MM.1S (cell line): ENCODE results near the gene GABRD.

Experiments
- DNase-seq: peaks from one replicate; pipeline ENCODE4 v3.0.0-alpha.2; 2015
- H2AFZ ChIP-seq: fragments of 300-600 bp; sonication (generic); 2 replicates; pipeline ENCODE4 v1.6.0; 2016; ENCODE audit warnings: antibody characterized with exemption, low read length
- H3F3A ChIP-seq: fragments of 300-600 bp; sonication (generic); 2 replicates; pipeline ENCODE4 v1.6.1; 2016; ENCODE audit warnings: mild to moderate bottlenecking, antibody characterized with exemption, low read length, moderate library complexity, mixed read lengths; ENCODE audit not compliant: insufficient read depth
- H3K27ac ChIP-seq: fragments of 300-600 bp; sonication (generic); 2 replicates; pipeline ENCODE4 v1.5.1; 2016; ENCODE audit warnings: mild to moderate bottlenecking, low read length
- H3K27me3 ChIP-seq: fragments of 300-600 bp; sonication (generic); replicated peaks from 2 replicates; pipeline ENCODE4 v1.6.0; 2016; ENCODE audit warnings: low read length; ENCODE audit not compliant: insufficient read depth
- H3K36me3 ChIP-seq: fragments of 300-600 bp; sonication (generic); replicated peaks from 2 replicates; pipeline ENCODE4 v1.6.1; 2016; ENCODE audit warnings: mild to moderate bottlenecking, low read length, mixed read lengths; ENCODE audit not compliant: insufficient read depth
- H3K4me1 ChIP-seq: fragments of 300-600 bp; sonication (generic); 2 replicates; pipeline ENCODE4 v1.6.1; 2016; ENCODE audit warnings: low read length, mixed read lengths
- H3K4me2 ChIP-seq: fragments of 300-600 bp; sonication (generic); 2 replicates; pipeline ENCODE4 v1.6.0; 2016; ENCODE audit warnings: low read depth, low read length
- H3K4me3 ChIP-seq: fragments of 300-600 bp; sonication (generic); 2 replicates; pipeline ENCODE4 v1.5.1; 2016; ENCODE audit warnings: low read length, mixed read lengths
- H3K79me2 ChIP-seq: fragments of 300-600 bp; sonication (generic); 2 replicates; pipeline ENCODE4 v1.6.1; 2016; ENCODE audit warnings: mixed run types, low read length, mixed read lengths
- H3K9ac ChIP-seq: fragments of 300-600 bp; sonication (generic); 2 replicates; pipeline ENCODE4 v1.6.1; 2016; ENCODE audit warnings: low read length, mixed read lengths
- H3K9me2 ChIP-seq: fragments of 300-600 bp; sonication (generic); replicated peaks from 2 replicates; pipeline ENCODE4 v1.6.1; 2016; ENCODE audit warnings: mild to moderate bottlenecking, low read length, mixed read lengths; ENCODE audit not compliant: insufficient read depth
- H3K9me3 ChIP-seq: fragments of 300-600 bp; sonication (generic); replicated peaks from 2 replicates; pipeline ENCODE4 v1.6.1; 2016; ENCODE audit warnings: mild to moderate bottlenecking, low read length, mixed read lengths; ENCODE audit not compliant: insufficient read depth
- H4K20me1 ChIP-seq: fragments of 300-600 bp; sonication (generic); 2 replicates; pipeline ENCODE4 v1.6.1; 2016; ENCODE audit warnings: mild to moderate bottlenecking, low read length, moderate library complexity, mixed read lengths; ENCODE audit not compliant: insufficient read depth
- EZH2 ChIP-seq: fragments of 300-600 bp; sonication (generic); optimal IDR thresholded peaks from 2 replicates; pipeline ENCODE3; 2017; ENCODE audit warnings: low read depth, mild to moderate bottlenecking, antibody characterized with exemption, low read length, mixed read lengths
- EZH2phosphoT487 ChIP-seq: fragments of 300-600 bp; sonication (generic); IDR thresholded peaks from 2 replicates; pipeline ENCODE4 v1.6.1; 2018; ENCODE audit warnings: antibody characterized with exemption, low read length
- TF ChIP-seq, protein P1 (sequence below): fragments of 300-600 bp; sonication (generic); IDR thresholded peaks from 2 replicates; pipeline ENCODE4 v1.5.1; 2016; ENCODE audit warnings: antibody characterized with exemption, low read length, mixed read lengths

GABRD gene

DNA sequence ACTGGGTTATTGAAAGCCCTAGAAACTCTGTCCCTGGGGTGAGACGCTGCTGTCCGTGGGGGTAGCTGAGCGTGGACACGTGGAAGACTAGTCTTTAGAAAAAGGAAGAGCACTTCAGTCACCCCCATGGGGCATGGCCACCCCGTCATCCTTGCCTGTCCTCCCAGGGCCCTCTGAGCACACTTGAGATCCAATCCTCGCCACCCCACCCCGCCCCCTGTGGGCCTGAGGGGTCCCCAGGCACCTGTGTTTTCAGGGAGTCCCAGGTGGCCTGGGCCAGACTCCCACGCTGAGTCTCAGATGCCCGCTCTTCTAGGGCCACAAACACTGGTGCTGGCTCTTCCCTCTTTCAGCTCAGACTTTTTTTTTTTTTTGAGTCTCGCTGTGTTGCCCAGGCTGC is 33.6 kb downstream of the GABRD start:
- Histone ChIP-seq H3K4me2 (no peak overlapping the region), H3K27me3 (peaks cover 78% of the 10 kb centered on the region), H3K4me1 (no peaks in the 10 kb centered on the region), H3K9ac (no peak overlapping the region), H3K36me3 (no peaks in the 10 kb centered on the region), H3K4me3 (no peak overlapping the region), H3K27ac (no peak overlapping the region), H4K20me1 (no peaks in the 10 kb centered on the region), H2AFZ (no peak overlapping the region), H3K79me2 (no peaks in the 10 kb centered on the region), H3K9me3 (no peaks in the 10 kb centered on the region), H3K9me2 (no peaks in the 10 kb centered on the region), H3F3A (no peaks in the 10 kb centered on the region)
- TF ChIP-seq EZH2 (no peak), EZH2phosphoT487 (no peak)
- TF ChIP-seq, protein P1, sequence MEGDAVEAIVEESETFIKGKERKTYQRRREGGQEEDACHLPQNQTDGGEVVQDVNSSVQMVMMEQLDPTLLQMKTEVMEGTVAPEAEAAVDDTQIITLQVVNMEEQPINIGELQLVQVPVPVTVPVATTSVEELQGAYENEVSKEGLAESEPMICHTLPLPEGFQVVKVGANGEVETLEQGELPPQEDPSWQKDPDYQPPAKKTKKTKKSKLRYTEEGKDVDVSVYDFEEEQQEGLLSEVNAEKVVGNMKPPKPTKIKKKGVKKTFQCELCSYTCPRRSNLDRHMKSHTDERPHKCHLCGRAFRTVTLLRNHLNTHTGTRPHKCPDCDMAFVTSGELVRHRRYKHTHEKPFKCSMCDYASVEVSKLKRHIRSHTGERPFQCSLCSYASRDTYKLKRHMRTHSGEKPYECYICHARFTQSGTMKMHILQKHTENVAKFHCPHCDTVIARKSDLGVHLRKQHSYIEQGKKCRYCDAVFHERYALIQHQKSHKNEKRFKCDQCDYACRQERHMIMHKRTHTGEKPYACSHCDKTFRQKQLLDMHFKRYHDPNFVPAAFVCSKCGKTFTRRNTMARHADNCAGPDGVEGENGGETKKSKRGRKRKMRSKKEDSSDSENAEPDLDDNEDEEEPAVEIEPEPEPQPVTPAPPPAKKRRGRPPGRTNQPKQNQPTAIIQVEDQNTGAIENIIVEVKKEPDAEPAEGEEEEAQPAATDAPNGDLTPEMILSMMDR = no peak
- DNase-seq = no peak

DNA sequence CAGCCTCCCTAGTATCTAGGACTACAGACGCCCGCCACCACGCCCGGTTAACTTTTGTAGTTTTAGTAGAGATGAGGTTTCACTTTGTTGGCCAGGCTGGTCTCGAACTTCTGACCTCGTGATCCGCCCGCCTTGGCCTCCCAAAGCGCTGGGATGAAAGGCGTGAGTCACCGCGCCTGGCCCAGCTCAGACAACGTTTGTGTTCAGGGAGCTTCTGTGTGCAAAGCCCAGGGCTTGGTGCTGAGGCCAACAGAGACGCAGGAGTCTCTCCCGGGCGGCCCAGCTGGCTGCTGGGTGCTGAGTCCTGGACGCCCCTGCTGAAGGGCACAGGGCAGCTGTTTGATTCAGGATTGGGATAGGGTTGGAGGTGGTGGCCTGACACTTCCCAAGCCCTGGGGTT is 34.1 kb downstream of the GABRD start:
- no peak for DNase-seq
- no peak overlapping the region for H3K9ac ChIP-seq
- no peak overlapping the region for H3K4me3 ChIP-seq
- no peak for TF ChIP-seq EZH2
- no peak for TF ChIP-seq EZH2phosphoT487
- H3K4me2 ChIP-seq = no peak overlapping the region
- peaks cover 75% of the 10 kb centered on the region for H3K27me3 ChIP-seq
- no peaks in the 10 kb centered on the region for H3K79me2 ChIP-seq
- no peak overlapping the region for H2AFZ ChIP-seq
- H3K36me3 ChIP-seq = no peaks in the 10 kb centered on the region
- no peaks in the 10 kb centered on the region for H4K20me1 ChIP-seq
- no peak overlapping the region for H3K27ac ChIP-seq
- no peaks in the 10 kb centered on the region for H3K9me2 ChIP-seq
- H3K4me1 ChIP-seq = no peaks in the 10 kb centered on the region
- no peaks in the 10 kb centered on the region for H3K9me3 ChIP-seq
- no peaks in the 10 kb centered on the region for H3F3A ChIP-seq

DNA sequence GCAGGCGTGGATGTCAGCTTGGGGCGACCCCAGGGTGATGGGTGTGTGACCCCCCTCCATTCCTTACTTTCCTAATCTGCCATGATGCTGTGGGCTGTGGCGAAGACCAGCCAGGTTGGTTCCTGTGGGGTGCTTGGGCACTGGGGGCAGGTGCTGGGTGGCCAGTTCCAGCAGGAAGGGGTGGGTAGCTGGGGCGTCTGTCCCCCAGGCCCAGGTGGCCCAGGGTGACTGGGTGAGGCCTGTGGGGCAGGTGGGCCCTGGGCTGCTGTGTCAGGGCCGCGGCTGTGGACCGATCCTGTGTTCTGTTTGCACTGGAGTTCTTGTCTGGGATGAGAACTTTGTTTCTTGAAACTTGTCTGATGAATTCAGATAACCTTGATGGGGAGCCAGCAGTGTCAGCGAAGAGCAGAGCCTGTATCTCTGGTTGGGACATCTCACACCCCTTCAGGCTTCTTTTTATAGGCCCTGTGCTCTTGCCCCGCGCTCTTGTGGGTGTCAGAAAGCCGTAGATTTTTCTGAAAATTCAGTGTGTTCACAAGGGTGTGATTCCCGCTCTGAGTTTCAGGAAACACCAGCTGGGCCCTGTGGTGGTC is 34.7 kb downstream of the GABRD start:
- Histone ChIP-seq H3K4me1 (no peaks in the 10 kb centered on the region), H3K9me2 (no peaks in the 10 kb centered on the region), H3K79me2 (no peaks in the 10 kb centered on the region), H3K4me3 (no peak overlapping the region), H3K4me2 (no peak overlapping the region), H3K27ac (no peak overlapping the region), H3K36me3 (no peaks in the 10 kb centered on the region), H3K27me3 (peaks cover 75% of the 10 kb centered on the region), H3K9me3 (no peaks in the 10 kb centered on the region), H2AFZ (no peak overlapping the region), H4K20me1 (no peaks in the 10 kb centered on the region), H3K9ac (no peak overlapping the region), H3F3A (no peaks in the 10 kb centered on the region)
- DNase-seq = no peak
- TF ChIP-seq EZH2phosphoT487 (no peak), EZH2 (no peak)
- TF ChIP-seq, protein P1 = no peak

DNA sequence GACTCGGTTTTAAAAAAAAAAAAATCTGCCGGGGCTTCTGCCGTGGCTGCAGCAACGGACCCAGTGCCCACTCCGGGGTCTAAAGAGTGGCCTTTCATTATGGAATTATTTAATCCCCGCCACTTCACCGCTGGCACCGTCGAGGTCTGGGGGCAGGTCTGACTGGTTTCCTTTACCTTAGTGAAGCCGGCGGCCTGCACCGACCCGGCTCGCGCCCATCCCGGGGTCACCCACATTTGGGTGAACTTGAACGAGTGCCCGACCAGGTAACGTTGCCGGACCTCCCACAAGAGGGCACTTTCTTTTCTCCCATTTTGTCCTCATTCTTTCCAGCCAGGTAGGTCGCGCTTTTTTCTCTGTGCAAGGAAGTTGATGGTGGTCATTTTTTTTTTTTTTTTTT is 35.4 kb downstream of the GABRD start:
- peaks cover 75% of the 10 kb centered on the region for H3K27me3 ChIP-seq
- no peaks in the 10 kb centered on the region for H3K9me2 ChIP-seq
- no peaks in the 10 kb centered on the region for H3K9me3 ChIP-seq
- no peaks in the 10 kb centered on the region for H3K36me3 ChIP-seq
- H2AFZ ChIP-seq = no peak overlapping the region
- H3K4me2 ChIP-seq = no peak overlapping the region
- no peak overlapping the region for H3K9ac ChIP-seq
- no peaks in the 10 kb centered on the region for H3K79me2 ChIP-seq
- H3K4me1 ChIP-seq = no peaks in the 10 kb centered on the region
- no peak for TF ChIP-seq EZH2
- TF ChIP-seq, protein P1 = no peak
- no peak for TF ChIP-seq EZH2phosphoT487
- no peak overlapping the region for H3K27ac ChIP-seq
- no peak for DNase-seq
- no peaks in the 10 kb centered on the region for H3F3A ChIP-seq
- H3K4me3 ChIP-seq = no peak overlapping the region
- H4K20me1 ChIP-seq = no peaks in the 10 kb centered on the region
